Measurements from ENCODE around the gene COQ10A.
"Not testable (repeated sequence)": the region's sequence is repeated elsewhere in the genome, so short reads cannot be mapped to it uniquely, and the experiment has no call there.

The COQ10A gene

GRCh38 chr12:56284263-56284662 lies 17.5 kb downstream of the COQ10A start:
- not testable (repeated sequence) for H3K18ac ChIP-seq (ENCODE audit: low read length); H4K12ac ChIP-seq (ENCODE audit: low read depth, low read length); DNase-seq; H3K4me2 ChIP-seq (ENCODE audit: low read length); H4K8ac ChIP-seq (ENCODE audit: low read depth, low read length); H2AFZ ChIP-seq (ENCODE audit: insufficient read depth, low read length, poor library complexity); H3K27me3 ChIP-seq (ENCODE audit: insufficient read depth, low read length); H2AK5ac ChIP-seq (ENCODE audit: low read length); H3K9me3 ChIP-seq (ENCODE audit: insufficient read depth, low read depth, low read length); H4K91ac ChIP-seq (ENCODE audit: low read depth, low read length); H3K79me2 ChIP-seq (ENCODE audit: control insufficient read depth, insufficient read depth, low read length, poor library complexity); H3K9ac ChIP-seq (ENCODE audit: low read length); H3K23ac ChIP-seq (ENCODE audit: low read length); H3K4me3 ChIP-seq (ENCODE audit: low read depth, low read length); H2BK120ac ChIP-seq (ENCODE audit: insufficient read depth, low read length, poor library complexity); H2BK12ac ChIP-seq (ENCODE audit: low read length); H3K14ac ChIP-seq (ENCODE audit: low read length); H3K79me1 ChIP-seq (ENCODE audit: low read length); H3K4me1 ChIP-seq (ENCODE audit: control insufficient read depth in 1 of 2, insufficient read depth in 2 of 2, low read length in 2 of 2); H2BK5ac ChIP-seq (ENCODE audit: low read depth, low read length, poor library complexity); H3K27ac ChIP-seq (ENCODE audit: low read depth, low read length); H3K4ac ChIP-seq (ENCODE audit: low read depth, low read length)
- H3K36me3 ChIP-seq (ENCODE audit: control insufficient read depth in 1 of 2, insufficient read depth in 2 of 2, low read length in 2 of 2) = peaks cover 28 to 50% of the 10 kb centered on the region in 2 experiments
- whole genome bisulfite sequencing (ENCODE audit: extremely low coverage, insufficient coverage, insufficient read length) = no CpG with 5 or more reads among the region's 5 CpGs

GRCh38 chr12:56286044-56286830 lies 19.5 kb downstream of the COQ10A start:
- Histone ChIP-seq H4K12ac (ENCODE audit: low read depth, low read length) (no peak overlapping the region), H3K4me1 (ENCODE audit: control insufficient read depth in 1 of 2, insufficient read depth in 2 of 2, low read length in 2 of 2) (no peaks in the 10 kb centered on the region), H3K9me3 (ENCODE audit: insufficient read depth, low read depth, low read length) (no peaks in the 10 kb centered on the region), H3K27me3 (ENCODE audit: insufficient read depth, low read length) (no peaks in the 10 kb centered on the region), H3K79me1 (ENCODE audit: low read length) (no peaks in the 10 kb centered on the region), H4K8ac (ENCODE audit: low read depth, low read length) (no peak overlapping the region), H2BK120ac (ENCODE audit: insufficient read depth, low read length, poor library complexity) (no peak overlapping the region), H4K91ac (ENCODE audit: low read depth, low read length) (no peak overlapping the region), H3K4me2 (ENCODE audit: low read length) (no peak overlapping the region), H2BK12ac (ENCODE audit: low read length) (no peak overlapping the region), H3K36me3 (ENCODE audit: control insufficient read depth in 1 of 2, insufficient read depth in 2 of 2, low read length in 2 of 2) (peaks cover 19 to 43% of the 10 kb centered on the region in 2 experiments), H3K14ac (ENCODE audit: low read length) (no peak overlapping the region), H2AK5ac (ENCODE audit: low read length) (no peak overlapping the region), H3K4ac (ENCODE audit: low read depth, low read length) (no peak overlapping the region), H3K79me2 (ENCODE audit: control insufficient read depth, insufficient read depth, low read length, poor library complexity) (no peaks in the 10 kb centered on the region), H3K4me3 (ENCODE audit: low read depth, low read length) (no peak overlapping the region), H3K23ac (ENCODE audit: low read length) (no peak overlapping the region), H2BK5ac (ENCODE audit: low read depth, low read length, poor library complexity) (no peak overlapping the region), H3K18ac (ENCODE audit: low read length) (no peak overlapping the region), H3K9ac (ENCODE audit: low read length) (no peak overlapping the region), H2AFZ (ENCODE audit: insufficient read depth, low read length, poor library complexity) (no peak overlapping the region), H3K27ac (ENCODE audit: low read depth, low read length) (no peak overlapping the region)
- no peak for DNase-seq
- no CpG with 5 or more reads among the region's 4 CpGs for WGBS (ENCODE audit: extremely low coverage, insufficient coverage, insufficient read length)

- H3K14ac ChIP-seq (ENCODE audit: low read length) = no peak overlapping the region
- no peak overlapping the region for H2BK5ac ChIP-seq (ENCODE audit: low read depth, low read length, poor library complexity)
- no peaks in the 10 kb centered on the region for H3K9me3 ChIP-seq (ENCODE audit: insufficient read depth, low read depth, low read length)
- H3K36me3 ChIP-seq (ENCODE audit: control insufficient read depth in 1 of 2, insufficient read depth in 2 of 2, low read length in 2 of 2) = peaks cover 10 to 34% of the 10 kb centered on the region in 2 experiments
- no peak for DNase-seq
- no peaks in the 10 kb centered on the region for H3K79me1 ChIP-seq (ENCODE audit: low read length)
- H3K4me3 ChIP-seq (ENCODE audit: low read depth, low read length) = no peak overlapping the region
- no peak overlapping the region for H3K9ac ChIP-seq (ENCODE audit: low read length)
- H3K23ac ChIP-seq (ENCODE audit: low read length) = no peak overlapping the region
- H4K91ac ChIP-seq (ENCODE audit: low read depth, low read length) = no peak overlapping the region
- no CpG with 5 or more reads among the region's 3 CpGs for WGBS (ENCODE audit: extremely low coverage, insufficient coverage, insufficient read length)
- H3K18ac ChIP-seq (ENCODE audit: low read length) = no peak overlapping the region
- no peak overlapping the region for H3K4me2 ChIP-seq (ENCODE audit: low read length)
- no peak overlapping the region for H4K12ac ChIP-seq (ENCODE audit: low read depth, low read length)
- no peak overlapping the region for H2AK5ac ChIP-seq (ENCODE audit: low read length)
- no peaks in the 10 kb centered on the region for H3K79me2 ChIP-seq (ENCODE audit: control insufficient read depth, insufficient read depth, low read length, poor library complexity)
- H3K4ac ChIP-seq (ENCODE audit: low read depth, low read length) = no peak overlapping the region
- H2AFZ ChIP-seq (ENCODE audit: insufficient read depth, low read length, poor library complexity) = no peak overlapping the region
- no peak overlapping the region for H2BK12ac ChIP-seq (ENCODE audit: low read length)
- no peak overlapping the region for H2BK120ac ChIP-seq (ENCODE audit: insufficient read depth, low read length, poor library complexity)
- H3K27me3 ChIP-seq (ENCODE audit: insufficient read depth, low read length) = no peaks in the 10 kb centered on the region
- no peaks in the 10 kb centered on the region for H3K4me1 ChIP-seq (ENCODE audit: control insufficient read depth in 1 of 2, insufficient read depth in 2 of 2, low read length in 2 of 2)
- no peak overlapping the region for H3K27ac ChIP-seq (ENCODE audit: low read depth, low read length)
- H4K8ac ChIP-seq (ENCODE audit: low read depth, low read length) = no peak overlapping the region
Measured at GRCh38 chr12:56288705-56289387, 22.1 kb downstream of the COQ10A start.

GRCh38 chr12:56293795-56294194 lies 27.1 kb downstream of the COQ10A start:
- Histone ChIP-seq H3K18ac (ENCODE audit: low read length) (no peak overlapping the region), H3K4ac (ENCODE audit: low read depth, low read length) (no peak overlapping the region), H3K36me3 (ENCODE audit: control insufficient read depth in 1 of 2, insufficient read depth in 2 of 2, low read length in 2 of 2) (peaks cover 7 to 19% of the 10 kb centered on the region in 2 experiments), H4K12ac (ENCODE audit: low read depth, low read length) (no peak overlapping the region), H2AFZ (ENCODE audit: insufficient read depth, low read length, poor library complexity) (no peak overlapping the region), H4K8ac (ENCODE audit: low read depth, low read length) (no peak overlapping the region), H3K9me3 (ENCODE audit: insufficient read depth, low read depth, low read length) (no peaks in the 10 kb centered on the region), H4K91ac (ENCODE audit: low read depth, low read length) (no peak overlapping the region), H3K4me1 (ENCODE audit: control insufficient read depth in 1 of 2, insufficient read depth in 2 of 2, low read length in 2 of 2) (peaks cover 1 to 4% of the 10 kb centered on the region in 2 experiments), H3K14ac (ENCODE audit: low read length) (no peak overlapping the region), H2AK5ac (ENCODE audit: low read length) (no peak overlapping the region), H3K9ac (ENCODE audit: low read length) (no peak overlapping the region), H2BK12ac (ENCODE audit: low read length) (no peak overlapping the region), H3K27ac (ENCODE audit: low read depth, low read length) (no peak overlapping the region), H3K79me2 (ENCODE audit: control insufficient read depth, insufficient read depth, low read length, poor library complexity) (peaks cover 2% of the 10 kb centered on the region), H3K4me3 (ENCODE audit: low read depth, low read length) (no peak overlapping the region), H3K4me2 (ENCODE audit: low read length) (no peak overlapping the region), H2BK5ac (ENCODE audit: low read depth, low read length, poor library complexity) (no peak overlapping the region), H3K27me3 (ENCODE audit: insufficient read depth, low read length) (no peaks in the 10 kb centered on the region), H2BK120ac (ENCODE audit: insufficient read depth, low read length, poor library complexity) (no peak overlapping the region), H3K79me1 (ENCODE audit: low read length) (no peaks in the 10 kb centered on the region), H3K23ac (ENCODE audit: low read length) (no peak overlapping the region)
- WGBS (ENCODE audit: extremely low coverage, insufficient coverage, insufficient read length) = no CpG with 5 or more reads among the region's 5 CpGs
- DNase-seq = no peak

Data from trophoblast cell (in vitro differentiated cells and primary cell).